HG02588 (cell line): ENCODE data around the gene GTF2A1L.

ENCODE experiments used
- ATAC-seq: cut with Tn5 transposase; IDR thresholded peaks from one replicate; pipeline ENCODE4 v1.9.1; 2021; ENCODE audit warnings: mild to moderate bottlenecking, moderate library complexity; ENCODE audit not compliant: unreplicated experiment

GTF2A1L gene

DNA sequence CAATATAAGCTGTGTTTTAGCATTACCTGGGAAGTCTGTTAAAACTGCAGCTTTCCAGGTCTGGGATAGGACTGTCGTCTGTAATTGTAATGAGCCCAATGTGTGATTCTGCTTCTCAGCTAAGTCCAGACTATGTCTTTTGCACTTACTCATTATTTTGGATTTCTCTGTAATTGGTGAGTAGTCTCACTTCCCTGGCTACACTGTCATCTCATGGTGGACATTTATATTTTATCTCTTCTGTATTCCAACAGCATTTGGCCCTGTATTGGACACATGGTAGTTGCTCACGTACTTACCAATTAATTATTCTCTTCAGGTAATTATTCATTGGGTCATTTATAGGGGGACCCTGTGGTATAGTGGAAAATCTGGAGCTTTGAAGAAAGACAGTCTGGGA is 109.9 kb downstream of the GTF2A1L start:
- no peak for ATAC-seq

DNA sequence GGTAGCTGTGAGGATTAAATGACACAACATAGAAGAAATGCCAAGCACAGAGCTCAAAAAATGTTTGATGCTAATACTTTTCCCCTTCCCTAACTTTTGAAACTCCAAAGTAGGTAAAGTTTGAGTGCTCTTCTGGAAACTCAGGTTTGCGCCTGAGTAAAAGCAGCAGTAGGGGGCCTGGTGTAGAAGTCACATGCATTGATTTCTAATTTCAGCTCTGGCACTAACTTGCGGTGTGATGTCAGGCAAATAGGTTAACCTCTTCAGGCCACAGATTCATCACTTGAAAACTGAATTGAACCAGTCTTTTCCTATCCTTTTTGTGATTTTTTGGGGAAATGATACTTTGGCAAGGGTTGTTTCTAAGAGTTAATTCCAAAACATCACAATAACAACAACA is 110.6 kb downstream of the GTF2A1L start:
- no peak for ATAC-seq

- ATAC-seq = no peak
Measured at GRCh38 chr2:48728840-48729239, 111.2 kb downstream of the GTF2A1L start.
